Measurements from ENCODE around the gene NNAT.
"Not testable (repeated sequence)": the region's sequence is repeated elsewhere in the genome, so short reads cannot be mapped to it uniquely, and the experiment has no call there.

- not testable (repeated sequence) for TF ChIP-seq ZNF274 (IDR thresholded peaks at IDR 0.05; ENCODE audit: low read depth, low read length); YY1 (IDR thresholded peaks at IDR 0.05; ENCODE audit: insufficient read depth, insufficient read length)
Observed at GRCh38 chr20:37472435-37472834, 48.6 kb upstream of the NNAT start.

All from NT2/D1 (cell line).